OCI-LY7 (cell line): ENCODE data around the gene ATOSB.

ENCODE experiments used
- CTCF ChIP-seq: fragments of 200-600 bp; sonication (generic); conservative IDR thresholded peaks from 2 replicates; pipeline ENCODE4 v1.5.1; 2014; ENCODE audit warnings: mild to moderate bottlenecking, antibody characterized with exemption, low read length, moderate library complexity, mixed read lengths
- EZH2phosphoT487 ChIP-seq: fragments of 200-600 bp; sonication (generic); IDR thresholded peaks from 2 replicates; pipeline ENCODE4 v1.6.1; 2018; ENCODE audit warnings: low read depth, borderline replicate concordance, mild to moderate bottlenecking, mixed run types, antibody characterized with exemption, low read length, moderate library complexity, mixed read lengths

- TF ChIP-seq CTCF (no peak), EZH2phosphoT487 (no peak)
Observed at GRCh38 chr9:35073279-35073612, 42.4 kb downstream of the ATOSB start.
